Activated CD4-positive, alpha-beta T cell treated with anti-CD3 and anti-CD28 coated beads for 24 hours (primary cell): Measurements from ENCODE around the gene GDPD1.
"Not testable (repeated sequence)": the region's sequence is repeated elsewhere in the genome, so short reads cannot be mapped to it uniquely, and the experiment has no call there.

Source experiments
- DNase-seq, 2 donors: peaks; one replicate each; pipeline ENCODE4 v3.0.0-alpha.2; 2020; ENCODE audit warnings: low read depth in 2 of 2

The GDPD1 gene

GRCh38 chr17:59220328-59221158 lies at the start of gene GDPD1:
TSS of gene GDPD1 (plus strand) at chr17:59220511. CDS start at chr17:59220610, 99 bp downstream.
- peak; percentile 94 to 96 for DNase-seq

GRCh38 chr17:59172436-59173004 lies 47.8 kb upstream of the GDPD1 start:
- no peak for DNase-seq

DNA sequence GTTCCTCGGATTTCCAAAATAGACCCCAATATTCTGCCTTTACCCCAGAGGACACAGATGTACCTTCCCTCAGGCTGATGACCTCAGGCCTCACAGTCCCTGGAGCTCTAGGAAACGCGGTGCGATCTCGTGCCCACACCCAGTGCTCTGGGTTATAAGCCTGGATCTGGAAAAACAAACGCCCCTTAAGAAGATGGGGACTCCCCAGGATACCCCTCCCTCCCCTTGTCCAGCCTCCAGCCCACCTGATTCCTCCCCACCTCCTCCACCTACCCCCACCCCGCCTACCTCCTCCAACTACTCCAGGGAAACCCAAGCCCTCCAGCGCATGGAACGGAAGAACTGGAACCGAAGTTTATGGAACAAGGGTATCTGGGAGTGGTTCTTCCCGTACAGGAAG lies 45.6 kb upstream of the GDPD1 start:
- DNase-seq, result no peak

DNA sequence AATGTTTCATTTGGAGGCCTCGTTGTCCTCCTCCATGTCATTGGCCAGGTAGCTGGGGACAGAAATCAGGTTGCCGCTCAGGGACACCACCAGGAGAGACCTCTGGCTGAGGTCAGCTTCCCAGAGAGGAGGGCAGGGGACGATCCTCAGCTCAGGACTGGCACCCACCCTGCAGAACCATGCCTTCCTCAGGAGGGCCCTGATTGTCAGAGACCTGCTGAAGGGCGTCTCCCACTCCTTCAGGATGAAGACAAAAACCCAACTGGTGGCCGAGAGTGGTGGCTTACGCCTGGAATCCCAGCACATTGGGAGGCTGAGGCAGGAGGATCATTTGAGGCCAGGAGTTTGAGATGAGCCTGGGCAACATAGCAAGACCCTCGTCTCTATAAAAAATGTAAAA lies 45.2 kb upstream of the GDPD1 start:
- DNase-seq, result no peak

DNA sequence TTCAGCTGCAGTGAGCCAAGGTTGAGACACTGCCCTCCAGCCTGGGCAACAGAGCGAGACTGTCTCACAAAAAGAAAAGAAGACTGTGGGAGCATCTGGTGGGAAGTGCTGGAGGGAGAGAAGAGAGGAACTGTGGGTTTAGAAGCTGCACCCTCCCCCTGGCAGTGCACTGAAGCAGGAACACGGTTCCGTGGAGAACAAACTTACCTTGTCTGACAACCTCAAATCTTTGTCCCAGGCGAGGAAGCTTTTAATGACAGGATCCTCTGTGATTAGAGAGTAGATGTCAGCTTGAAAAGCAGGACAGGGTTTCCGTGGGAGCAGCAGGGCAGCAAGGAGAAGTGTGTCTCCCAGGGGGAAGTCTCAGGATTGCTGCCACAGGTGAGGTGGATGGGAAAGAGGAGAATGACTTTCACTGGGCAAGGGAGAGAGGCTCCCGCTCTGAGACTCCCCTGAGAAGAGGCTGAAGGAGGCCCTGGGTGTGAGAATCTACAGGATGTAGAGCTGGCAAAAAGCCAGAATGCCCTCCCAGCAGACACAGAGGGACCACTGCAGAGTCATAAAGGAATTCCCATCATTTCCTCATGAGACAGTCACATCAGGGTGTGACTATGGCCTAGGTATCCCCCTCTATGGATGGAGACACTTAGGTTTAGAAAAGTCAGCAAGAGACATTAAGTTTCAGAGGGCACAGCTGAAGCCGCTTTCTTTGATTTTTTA lies 41.9 kb upstream of the GDPD1 start:
- DNase-seq, result no peak

- DNase-seq, result not testable (repeated sequence)
These were observed 40.7 kb upstream of the GDPD1 start for GRCh38 chr17:59179601-59180000.

GRCh38 chr17:59180626-59181025 lies 39.7 kb upstream of the GDPD1 start:
- DNase-seq, result no peak

- no peak for DNase-seq
These were observed 38.8 kb upstream of the GDPD1 start for GRCh38 chr17:59181481-59181880.

DNA sequence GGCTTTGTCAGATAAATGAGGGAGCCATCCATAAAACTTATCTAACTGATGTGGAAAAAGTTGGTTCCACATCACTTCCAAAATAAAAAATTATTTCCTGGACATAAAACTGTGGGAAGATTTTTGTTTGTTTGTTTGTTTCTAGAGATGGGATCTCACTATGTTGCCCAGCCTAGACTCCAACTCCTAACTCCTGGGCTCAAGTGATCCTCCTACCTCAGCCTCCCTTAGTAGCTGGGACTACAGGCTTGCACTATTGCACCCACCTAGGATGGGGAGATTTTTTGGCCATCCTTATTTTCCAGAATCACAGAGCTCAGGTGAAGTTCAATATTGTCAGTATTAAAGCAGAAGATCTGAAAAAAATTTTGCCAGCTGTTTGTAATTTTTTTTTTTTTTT lies 34.3 kb upstream of the GDPD1 start:
- no peak for DNase-seq

GRCh38 chr17:59186850-59187249 lies 33.5 kb upstream of the GDPD1 start:
- DNase-seq, result no peak

- DNase-seq, result no peak
These were observed 29.5 kb upstream of the GDPD1 start for GRCh38 chr17:59190806-59191205.

DNA sequence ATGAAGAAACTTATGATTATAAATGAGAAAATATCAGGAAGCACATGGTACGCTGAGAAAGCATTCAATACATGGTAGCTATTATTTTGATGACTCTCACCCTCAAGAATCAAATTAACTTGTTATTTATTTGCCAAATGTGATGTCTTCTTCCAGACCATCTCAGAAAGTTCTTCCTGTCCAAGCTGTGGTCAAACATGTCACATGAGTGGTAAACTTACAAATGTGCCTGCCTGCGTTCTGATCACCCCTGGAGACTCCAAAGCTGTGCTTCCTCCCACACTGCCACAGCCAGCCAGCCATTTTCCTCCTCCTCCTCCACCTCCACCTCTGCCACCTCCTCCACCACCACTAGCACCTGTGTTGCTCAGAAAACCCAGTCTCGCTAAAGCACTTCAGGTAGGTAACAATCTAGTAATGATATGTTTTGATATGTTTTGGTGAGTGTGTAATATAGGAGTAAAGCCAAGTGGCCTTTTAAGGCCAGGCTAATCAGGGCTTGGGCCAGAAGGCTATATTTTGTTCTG lies 26.9 kb upstream of the GDPD1 start:
- DNase-seq, result no peak

GRCh38 chr17:59199398-59199797 lies 20.9 kb upstream of the GDPD1 start:
- no peak for DNase-seq

DNA sequence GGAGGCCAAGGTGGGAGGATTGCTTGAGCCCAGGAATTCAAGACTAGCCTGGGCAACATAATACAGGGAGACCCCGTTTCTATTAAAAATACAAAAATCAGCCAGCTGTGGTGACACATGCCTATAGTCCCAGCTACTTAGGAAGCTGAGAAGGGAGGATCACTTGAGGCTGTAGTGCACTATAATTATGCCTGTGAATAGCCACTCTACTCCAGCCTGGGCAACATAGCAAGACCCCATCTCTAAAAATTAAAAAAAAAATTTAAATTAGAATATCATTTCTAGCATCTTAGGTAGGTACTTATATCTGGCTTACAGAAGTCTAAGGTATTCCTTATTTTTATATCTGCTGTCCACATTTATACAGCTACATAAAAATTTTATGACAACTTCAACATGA lies 18.0 kb upstream of the GDPD1 start:
- DNase-seq, result no peak

DNA sequence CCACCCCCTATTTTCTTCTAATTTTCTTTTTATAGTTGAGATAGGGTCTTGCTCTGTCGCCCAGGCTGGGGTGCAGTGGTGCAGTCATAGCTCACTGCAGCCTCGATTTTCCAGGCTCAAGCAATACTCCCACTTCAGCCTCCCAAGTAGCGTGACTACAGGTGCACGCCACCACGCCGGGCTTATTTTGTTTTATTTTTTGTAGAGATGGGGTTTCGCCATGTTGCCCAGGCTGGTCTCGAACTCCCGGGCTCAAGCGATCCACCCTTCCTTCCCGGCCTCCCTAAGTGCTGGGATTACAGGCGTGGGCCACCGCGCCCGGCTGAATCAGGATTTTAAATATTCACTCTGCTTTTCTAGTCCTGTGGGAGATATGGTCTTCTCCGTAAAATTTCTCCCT lies 941 bp upstream of the GDPD1 start:
- DNase-seq, result no peak

DNA sequence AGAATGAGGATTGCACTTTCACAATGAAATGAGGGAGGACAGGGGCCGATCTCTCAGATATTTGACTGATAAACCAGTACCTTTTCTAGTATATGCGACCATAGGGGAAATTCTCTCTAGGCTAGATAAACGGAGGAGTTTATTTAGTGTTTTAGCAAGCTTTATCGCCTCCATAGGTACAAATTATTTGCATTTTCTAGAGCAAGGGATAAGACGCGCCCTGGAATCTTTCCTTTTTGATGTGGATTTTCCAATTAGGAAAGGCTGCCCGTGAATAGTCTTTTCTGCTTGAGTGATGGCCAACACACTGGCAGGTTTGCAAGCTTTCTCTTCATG lies 351 bp upstream of the GDPD1 start:
- DNase-seq, result no peak

- no peak for DNase-seq
These were observed 992 bp downstream of the GDPD1 start for GRCh38 chr17:59221159-59221847.

GRCh38 chr17:59223813-59224212 lies 3.5 kb downstream of the GDPD1 start:
- DNase-seq, result no peak

GRCh38 chr17:59228588-59228987 lies 8.3 kb downstream of the GDPD1 start:
- DNase-seq, result not testable (repeated sequence)

DNA sequence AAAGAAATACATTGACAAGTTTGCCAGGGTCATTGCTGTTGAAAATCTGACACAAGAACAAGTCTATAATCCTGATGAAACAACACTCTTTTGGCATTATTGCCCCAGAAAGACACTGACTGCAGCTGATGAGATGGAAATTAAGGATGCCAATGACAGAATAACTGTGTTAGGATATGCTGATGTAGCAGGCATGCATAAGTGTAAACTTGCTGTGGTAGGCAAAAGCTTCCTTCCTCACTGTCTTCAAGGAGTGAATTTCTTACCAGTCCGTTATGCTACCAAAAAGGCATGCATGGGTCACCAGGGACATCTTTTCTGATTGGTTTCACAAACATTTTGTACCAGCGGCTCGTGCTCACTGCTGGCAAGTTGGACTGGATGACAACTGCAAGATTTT lies 10.5 kb downstream of the GDPD1 start:
- DNase-seq, result no peak

DNA sequence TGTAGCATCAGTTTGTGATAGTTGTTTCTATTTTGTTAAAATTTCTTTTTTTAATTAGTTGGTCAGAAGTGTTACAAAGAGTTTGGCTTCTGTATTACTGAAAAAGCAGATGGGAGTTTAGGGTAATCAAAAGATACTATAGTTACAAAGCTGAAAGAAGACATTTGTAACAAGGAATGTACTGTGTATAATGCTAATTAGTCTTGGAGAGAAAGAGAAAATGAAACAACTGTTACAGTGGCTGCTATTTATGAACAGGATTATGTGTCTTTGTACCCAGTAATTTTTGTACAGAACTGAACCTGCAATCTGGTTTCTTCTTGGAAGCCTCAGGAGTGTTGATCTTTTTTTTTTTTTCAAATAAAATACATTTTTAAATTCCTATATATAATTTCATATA lies 14.3 kb downstream of the GDPD1 start:
- no peak for DNase-seq

DNA sequence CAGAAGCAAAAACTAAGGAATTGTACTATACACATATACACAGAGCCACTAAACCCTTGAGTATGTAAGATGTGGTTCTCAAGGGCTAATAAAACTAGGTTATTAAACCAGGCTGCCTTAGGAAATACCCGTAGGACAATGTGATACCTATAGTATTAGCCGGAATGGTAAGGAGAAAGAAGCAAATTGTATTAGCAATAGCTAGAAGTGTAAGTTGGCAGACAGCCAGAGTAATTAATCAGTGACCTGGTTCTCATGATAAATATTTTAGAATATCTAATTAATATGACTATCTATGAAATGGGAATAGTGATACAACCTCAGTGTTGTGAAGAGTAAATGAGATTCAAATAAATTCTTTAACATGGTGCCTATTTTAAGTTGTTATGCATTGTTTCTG lies 18.6 kb downstream of the GDPD1 start:
- DNase-seq, result no peak
